RKO (cell line): ENCODE results near the gene NHSL1.
A peak's percentile ranks its signal among the peaks of the same experiment; 100 is the strongest.
"Not testable (repeated sequence)": the region's sequence is repeated elsewhere in the genome, so short reads cannot be mapped to it uniquely, and the experiment has no call there.

Experiments
- DNase-seq: peaks from one replicate; pipeline ENCODE4 v3.0.0-alpha.2; 2016; ENCODE audit warnings: low spot score

The NHSL1 gene

DNA sequence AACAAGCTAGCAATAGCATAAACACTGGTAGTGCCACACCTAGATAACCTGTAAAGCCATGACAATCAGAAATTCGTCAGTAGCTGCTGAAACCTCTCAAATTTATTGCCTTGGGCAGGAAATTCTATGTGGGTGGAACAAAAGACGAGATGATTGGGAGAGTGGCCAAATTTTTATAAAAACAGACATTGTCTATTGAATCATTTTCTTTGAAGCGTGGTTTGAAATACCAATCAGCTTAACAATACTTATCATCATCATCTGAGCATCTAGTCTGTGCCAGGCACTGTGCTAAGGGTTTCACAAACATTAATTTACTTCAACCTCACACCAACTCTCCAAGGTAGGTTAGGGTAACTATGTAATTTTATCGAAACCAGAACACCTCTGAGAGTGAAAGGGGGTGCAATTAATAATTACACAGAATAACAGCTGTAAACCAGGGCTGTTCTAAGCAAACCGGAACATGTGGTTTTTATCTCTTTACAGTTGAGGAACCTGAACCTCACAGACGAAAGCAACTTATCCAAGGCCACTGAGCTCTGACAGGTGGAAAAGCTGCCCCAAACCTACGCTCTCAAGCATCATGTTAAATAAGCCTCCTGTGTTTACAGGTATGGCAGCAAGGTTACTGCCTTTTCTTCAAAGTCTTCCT, 43.4 kb downstream of the NHSL1 start:
- DNase-seq, result no peak

DNA sequence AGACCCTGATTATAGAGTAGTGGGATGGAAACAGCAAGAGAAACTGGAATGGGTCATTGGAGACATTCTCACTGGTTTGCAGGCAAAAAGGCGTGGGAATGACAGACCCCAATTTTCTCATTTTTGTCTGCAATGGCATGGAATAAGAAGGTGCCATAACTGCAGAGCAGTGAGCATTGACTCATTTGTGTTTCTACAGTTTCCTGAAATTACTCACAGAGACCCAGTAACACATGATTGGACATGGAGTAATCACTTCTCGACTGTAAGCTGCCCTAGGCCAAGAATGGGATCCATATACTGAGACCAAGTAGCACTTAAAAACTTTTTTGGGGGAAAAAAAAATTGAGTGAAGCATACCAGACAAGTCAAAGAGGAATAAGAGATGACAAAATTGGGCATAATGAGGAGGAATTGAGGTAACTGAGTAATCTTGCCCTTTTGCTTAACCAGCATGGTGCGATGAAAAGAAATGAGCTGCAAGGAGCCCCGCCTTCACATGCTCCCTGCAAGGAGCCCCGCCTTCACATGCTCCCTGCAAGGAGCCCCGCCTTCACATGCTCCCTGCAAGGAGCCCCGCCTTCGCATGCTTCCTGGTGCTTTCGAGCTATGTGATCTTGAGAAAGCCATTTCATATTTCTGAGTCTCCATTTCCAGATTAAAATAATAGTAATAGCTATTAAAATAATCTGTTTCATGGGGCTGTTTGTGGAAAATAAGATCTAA, 44.1 kb downstream of the NHSL1 start:
- no peak for DNase-seq

DNA sequence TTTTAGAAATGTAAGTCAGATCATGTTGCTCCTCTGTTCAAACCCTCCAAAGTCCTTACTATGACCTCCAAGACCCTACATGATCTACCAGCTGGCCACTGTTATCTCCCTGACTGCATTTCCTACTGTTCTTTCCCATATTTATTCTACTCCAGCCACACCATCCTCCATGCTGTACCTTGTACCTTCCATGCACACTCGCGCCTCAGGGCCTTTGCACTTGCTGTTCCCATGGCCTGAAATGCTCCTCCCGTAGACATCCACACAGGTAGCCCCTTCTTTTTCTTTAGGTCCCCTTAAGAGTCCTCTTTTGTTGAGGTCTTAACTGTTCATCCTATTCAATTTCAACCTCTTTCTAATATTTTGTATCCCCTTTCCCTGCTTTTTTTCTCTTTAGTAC, 48.3 kb downstream of the NHSL1 start:
- DNase-seq, result no peak

DNA sequence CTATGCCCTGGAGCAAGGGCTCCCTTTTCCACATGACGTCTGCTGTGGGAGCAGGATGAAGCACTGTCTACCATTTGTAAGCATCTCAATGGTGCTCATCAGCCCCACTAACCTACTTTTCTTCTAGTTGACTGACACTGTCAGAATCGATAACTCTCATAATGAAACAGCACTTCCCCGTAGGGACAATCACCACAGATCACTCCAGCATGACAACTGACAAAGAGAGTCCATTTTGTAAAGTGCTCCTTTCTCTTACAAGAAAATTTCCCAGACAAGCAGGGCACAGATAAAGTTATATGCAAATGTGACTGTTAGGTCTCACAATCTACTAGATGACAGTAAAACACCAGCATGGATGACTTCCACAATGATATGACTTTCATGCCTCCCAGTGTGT, 48.8 kb downstream of the NHSL1 start:
- no peak for DNase-seq

DNA sequence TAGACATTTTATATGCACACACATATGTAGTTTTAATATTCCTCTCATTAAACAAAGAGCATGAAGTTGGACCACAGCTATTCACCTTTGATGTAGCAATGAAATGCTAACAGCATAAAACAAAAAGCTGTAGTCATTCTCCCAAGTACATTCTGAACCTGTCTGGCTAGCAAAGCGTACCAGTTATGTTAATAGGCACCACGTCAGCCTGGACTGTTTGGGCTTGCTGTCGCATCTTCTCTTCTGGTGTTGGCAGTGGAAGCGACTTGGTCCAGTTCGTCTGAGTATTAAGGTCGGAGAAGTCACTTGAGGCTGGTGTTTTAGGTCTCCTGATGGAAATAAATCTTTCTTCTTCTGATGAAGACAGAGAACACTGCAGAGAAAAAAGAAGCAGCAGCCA, 52.5 kb downstream of the NHSL1 start:
- no peak for DNase-seq

DNA sequence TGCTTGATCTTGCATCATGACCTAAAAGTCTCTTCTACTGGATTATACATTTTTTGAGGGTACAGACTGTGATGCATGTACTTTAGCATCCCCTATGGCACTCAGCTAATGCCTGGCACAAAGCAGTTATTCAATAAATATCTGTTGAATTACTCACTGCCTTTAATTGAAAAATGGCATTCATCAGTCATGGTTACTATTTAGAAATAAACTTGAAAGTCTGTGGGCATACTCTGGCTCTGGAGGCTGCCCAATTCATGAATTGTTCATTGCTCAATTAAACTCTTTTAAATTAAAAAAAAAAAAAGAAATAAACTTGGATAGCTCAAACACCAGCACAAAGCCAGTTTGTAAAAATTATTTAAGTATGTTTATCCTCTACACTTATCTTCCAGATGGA, 55.3 kb downstream of the NHSL1 start:
- no peak for DNase-seq

DNA sequence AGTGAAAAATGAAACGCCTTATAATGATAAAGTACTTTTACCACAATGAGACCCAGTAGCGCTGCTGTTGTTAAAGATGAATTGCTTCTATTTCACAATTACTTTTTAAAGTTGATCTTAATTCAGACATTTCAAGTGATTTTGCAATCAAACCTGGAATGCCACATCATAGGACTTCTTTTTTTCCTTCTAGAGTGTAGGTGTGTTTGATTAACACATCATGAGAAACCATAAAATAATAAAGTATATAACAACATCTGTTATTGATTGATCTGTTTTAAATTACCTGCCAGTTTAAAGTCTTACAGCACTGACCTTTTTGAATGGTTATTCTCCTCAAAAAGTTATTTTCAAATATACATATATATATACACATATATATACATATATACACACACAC, 56.6 kb downstream of the NHSL1 start:
- DNase-seq, result no peak

DNA sequence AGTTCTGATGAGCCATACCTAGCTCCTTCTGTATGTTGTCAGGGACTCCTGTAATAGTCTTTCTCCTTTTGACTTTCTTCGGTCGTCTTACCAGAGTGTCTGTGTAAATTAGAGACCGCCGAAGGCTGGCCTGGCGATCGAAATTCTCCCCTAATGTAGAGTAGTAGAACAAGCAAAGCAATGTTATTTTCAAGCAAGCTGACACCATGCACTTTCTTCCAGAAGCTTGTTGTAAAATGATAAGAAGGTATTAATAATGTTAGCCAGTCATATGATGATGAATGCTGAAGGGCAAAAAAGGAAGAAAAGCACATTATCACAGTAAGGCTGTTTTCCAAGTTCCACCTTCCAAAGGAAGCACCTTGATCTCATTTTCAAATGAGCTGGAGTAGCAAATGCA, 57.3 kb downstream of the NHSL1 start:
- no peak for DNase-seq

DNA sequence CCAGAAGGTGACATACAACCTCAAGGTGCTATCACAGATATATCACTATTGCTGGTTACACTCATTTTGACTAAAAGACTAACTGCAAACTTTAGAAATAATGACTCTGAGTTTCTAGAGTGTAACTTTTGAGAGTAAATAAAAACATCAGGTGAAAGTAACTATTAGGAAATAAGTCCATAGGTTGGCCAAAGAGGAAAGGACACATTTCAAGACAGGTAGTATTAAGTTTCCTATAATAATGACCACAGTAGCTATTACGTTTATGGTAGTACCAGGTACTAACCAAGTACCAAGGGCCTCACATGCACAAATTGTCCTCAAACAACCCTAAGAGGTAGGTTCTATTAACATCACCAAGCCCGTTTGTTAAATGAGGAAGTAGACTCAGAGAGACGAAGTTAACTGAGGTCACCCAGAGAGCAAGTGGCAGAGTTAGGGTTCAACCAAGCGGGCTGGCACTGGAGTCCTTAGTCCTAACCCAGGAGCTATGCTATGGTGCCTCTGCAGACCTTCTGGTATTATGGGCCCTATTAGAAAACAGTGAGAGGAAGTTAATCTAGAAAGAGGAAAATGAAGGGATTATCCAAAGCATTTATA, 58.4 kb downstream of the NHSL1 start:
- no peak for DNase-seq

DNA sequence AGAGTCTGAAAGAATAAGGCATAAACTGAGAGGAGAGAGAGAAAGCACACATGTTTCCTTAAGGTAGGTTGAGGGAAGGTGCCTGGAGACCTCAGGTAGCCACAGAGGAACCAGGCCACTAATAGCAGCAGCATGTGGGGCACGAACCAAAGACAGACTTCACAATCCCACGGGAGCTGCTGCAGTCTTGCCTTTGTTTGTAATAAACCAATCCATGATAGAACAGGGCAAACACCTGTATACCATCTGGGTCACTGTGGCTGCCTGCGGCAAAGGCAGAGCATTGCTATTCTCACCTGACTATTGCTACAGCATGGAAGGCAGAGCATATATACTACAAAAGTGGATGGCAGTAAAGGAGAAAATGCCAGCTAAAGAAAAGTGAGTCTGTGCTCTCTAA, 59.0 kb downstream of the NHSL1 start:
- DNase-seq, result no peak

DNA sequence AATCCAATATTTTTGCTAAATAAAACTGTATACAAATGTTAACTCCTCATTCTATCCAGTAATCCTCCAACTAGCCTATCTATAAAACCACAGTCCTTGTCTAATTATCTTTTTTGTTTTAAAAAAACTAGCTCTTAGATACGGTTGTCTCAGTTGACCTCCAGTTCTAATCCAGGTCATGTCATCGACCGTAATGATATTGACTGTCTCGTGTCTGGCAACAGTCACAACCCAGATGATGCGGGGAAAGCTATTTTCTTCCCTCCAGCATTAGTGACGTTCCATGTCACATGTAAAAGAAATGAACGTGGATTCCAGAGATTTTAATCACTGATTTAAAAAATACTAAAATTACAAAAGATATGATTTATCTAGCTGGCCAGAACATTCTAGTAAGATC, 59.7 kb downstream of the NHSL1 start:
- no peak for DNase-seq

DNA sequence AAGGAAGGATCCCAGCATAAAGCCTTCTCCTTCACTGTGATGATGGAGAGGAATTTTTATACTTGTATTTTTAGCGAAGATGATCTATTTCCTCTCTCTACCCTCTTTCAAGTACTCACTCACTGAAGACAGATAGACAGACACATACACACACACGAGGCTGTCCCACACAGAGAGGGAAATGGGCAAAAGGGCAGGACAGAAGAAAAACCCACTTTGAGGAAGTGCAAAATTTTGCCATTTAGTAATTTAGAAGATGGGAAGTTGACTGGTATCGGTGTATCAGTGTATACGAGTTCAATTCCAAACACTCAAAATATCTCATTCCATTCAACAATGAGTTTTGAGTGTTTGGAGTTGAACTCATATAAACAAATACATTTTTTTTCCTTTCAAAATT, 64.4 kb downstream of the NHSL1 start:
- no peak for DNase-seq

DNA sequence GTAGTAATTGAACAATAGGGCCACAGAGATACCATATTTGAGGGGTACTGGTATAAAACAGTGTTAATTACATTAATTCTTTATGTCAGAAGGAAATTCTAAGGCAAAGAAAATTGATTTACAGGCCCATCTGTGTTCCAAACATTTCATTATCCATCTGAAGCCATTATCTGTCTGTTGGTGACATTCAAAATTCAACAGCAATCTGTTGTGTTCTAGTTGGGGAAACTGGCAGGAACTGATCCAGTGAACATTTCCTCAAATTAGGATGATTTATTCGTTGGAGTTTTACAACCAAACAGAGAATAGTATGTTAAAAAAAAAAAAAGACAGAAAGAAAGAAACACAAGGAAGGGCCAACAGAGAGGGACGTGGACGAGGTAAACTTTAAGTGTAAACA, 65.2 kb downstream of the NHSL1 start:
- DNase-seq, result no peak

DNA sequence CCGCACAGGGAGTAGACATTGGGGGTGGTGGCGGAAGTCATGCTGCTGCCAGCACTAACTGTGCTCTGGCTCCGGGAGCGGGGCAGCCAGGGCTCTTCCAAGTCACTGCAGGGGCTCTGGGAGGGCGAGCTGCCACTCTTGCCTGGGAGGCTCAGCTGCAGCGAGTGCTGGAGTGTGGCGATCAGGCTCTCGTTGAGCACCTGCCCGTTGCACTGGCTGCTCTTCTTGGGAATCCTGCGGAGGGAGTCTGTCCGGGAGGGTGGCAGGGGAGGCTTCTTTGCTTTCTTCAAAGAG, 67.3 kb downstream of the NHSL1 start:
- DNase-seq, result no peak

DNA sequence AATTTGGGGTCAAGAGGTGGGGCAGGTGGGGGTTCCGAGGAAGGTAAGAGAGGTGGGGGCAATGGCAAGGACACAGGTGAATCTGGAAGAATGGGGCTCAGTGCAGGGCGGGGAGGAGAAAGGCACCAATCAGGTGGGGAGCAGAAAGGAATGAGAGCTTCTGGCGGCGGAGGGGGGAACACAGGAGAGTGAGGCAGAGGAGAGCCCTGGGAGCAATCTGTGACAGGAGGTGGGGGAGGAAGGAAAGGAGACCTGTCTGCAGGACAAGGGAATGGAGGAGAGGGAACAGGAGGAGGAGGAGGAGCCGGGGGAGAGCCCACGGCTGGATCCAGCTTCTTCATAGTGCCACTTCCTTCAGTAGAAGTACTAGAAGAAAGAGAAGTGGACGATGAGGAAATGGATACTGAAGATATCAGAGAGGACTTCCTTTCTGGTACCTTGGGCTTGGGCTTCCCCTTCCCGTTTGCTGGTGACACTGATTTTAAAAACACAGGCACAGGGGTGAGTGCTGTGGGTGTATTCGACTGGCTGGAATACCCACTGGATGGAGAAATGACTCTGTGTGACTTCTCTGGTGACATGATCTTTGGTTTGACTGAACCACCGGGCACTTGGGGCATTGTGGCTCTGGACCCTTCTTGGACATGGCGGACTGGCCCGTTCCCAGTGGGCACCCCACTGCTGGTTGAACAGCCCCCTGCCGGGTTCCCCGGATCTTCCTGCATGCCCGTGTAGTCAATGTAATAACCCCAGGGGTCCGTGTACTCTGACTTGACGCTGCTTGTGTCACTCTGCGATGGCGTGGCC, 67.8 kb downstream of the NHSL1 start:
- no peak for DNase-seq

DNA sequence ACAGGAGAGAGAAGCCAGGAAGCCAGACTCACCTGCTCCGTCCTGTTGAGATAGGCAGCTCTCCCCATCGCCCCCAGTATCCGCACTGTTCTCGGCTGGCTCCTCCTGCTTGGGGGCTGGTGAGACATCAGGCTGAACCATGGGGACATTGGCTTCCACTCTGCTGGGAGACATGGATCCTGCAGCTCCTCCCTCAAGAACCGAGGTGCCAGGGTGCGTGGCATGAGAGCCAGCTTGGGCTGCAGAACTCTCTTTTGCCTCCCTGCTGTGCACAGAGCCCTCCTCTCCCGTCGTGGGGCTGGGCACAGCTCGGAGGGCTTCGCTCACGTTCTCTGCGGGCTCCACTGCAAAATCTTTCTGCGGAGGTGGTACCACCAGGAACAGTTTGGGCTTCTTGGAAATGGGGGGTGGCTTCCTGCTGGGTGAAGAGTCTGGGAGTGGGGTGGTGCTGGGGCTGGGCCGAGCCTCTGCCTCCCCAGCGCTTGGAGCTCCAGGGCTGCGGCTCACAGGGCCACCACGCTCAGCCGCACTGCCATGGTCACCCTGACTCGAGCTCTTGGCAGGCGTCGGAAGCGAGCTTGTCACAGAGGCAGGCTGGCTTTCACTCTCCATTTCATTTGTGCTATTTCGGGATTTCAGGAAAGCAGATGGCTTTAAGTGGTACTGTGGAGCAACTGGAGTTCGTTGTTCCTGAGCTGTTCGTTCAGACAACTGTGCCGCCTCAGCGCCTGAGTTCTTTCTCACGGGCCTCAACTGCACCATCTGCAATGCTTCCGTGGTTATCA, 68.7 kb downstream of the NHSL1 start:
- DNase-seq, result no peak

DNA sequence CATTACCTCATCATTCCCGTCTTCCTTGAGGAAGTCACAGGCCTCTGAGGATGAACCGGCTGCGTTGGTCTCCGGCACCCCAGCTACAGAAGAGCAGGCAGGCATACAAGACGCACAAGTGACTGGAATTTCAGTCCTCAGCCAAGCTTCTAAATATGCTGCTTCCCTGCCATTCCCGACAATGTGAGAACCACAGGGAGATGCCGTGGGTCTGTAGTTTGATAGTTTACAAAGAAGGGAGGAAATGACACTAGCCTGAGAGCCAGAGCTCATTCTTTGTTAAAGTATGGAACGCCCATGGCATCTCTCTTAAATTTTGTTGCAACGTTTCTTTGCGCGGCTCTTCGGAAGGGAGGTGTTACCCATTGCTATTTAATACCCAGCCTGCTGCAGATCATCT, 69.5 kb downstream of the NHSL1 start:
- DNase-seq, result no peak

DNA sequence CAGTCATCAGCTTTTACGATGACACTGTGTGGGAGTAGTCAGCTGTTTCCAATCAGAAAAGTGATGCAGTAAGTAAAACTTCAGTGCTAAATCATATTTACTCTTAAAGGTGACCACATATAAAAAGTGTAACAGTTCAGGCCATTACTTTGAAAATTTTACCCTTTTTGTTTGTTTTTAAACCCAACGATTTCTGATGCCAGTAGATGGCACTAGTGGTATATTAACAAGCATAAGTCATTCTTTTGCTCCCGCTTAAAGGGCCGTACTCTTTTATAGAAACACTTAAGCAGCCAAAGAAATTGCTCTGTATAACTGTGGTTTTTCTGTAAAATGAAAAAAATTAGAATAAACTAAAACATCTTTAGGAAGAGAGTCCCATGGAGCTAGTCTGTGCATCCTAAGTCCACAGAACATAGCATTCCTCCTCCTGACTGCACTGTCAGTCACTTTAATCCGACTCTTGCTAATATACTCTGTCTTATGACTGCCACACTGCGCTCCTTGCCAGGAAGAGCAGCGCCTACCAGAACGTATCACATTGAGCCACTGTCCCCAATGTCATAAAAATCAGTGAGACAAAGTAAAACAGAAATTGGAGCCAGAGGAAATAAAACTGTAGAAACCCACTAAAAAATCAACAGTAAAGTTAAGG, 70.2 kb downstream of the NHSL1 start:
- peak; percentile 69 for DNase-seq

DNA sequence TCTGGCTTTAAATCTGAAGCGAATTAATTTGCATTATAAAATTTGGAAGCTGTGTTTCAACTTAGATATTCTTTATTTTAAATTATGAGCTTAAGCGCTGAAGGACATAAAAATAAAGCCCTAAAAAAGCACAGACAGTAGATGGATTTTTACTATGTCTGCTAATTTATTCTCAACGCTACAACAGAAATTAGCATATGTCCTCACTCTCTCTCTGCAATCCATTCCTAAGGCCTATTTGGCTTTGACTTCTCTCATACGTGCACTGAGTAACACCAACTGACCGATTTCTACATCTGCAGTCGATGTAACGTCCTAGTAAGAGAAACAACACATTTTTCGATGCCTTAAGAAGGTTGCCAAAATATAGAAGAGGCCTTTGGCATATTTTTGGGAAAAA, 71.6 kb downstream of the NHSL1 start:
- no peak for DNase-seq

DNA sequence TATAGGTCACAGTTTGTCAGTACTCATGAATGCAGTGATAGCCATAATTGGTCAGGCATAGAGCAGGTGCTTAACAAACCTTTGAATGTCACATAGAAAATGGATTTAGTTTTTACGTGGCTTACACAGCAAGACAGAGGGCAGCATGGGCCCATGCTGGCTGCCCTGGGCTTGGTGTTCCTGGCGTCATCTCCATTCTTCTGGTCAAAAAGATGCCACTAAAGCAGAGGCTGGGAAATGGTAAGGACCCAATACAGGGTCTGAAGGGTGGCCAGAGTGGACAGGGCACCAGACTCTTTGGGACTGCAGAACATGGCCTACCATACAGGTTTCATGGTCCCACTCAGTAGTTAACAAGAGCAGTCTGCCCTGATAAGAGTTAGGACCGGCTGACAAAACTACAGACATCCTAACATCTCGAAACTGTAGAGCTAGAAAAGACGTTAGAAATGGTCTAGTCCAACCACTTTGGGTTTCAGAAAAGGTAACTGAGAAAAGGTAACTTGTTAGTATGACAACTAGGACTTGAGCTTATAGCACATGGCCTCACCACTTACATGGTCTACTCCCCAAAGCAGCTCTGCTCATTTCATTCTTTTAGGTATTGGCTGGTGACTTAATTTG, 72.7 kb downstream of the NHSL1 start:
- DNase-seq, result no peak

DNA sequence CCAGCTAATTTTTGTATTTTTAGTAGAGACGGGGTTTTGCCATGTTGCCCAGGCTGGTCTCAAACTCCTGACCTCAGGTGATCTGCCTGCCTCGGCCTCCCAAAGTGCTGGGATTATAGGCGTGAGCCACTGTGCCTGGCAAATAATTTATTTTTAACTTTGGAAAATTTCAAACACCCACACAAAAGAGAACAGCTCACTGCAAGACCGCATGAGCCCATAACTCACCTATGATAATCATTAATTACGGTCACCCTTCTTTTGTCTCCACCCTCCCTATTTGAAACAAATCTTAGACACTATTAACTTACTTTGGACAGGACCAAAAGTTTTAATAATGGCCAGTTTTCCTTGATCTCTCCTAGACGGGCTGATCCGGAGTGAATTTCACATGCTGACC, 74.0 kb downstream of the NHSL1 start:
- DNase-seq, result not testable (repeated sequence)
